NB4 (cell line): ENCODE measurements around the gene CDKN2AIPNL.

Experiments used
- MYC ChIP-seq: IDR thresholded peaks from 2 replicates; pipeline ENCODE4 v1.6.1; 2011; ENCODE audit warnings: low read depth, low read length
- POLR2A ChIP-seq: IDR thresholded peaks from 2 replicates; pipeline ENCODE4 v1.6.1; 2011; ENCODE audit warnings: mild to moderate bottlenecking; ENCODE audit not compliant: insufficient read length; ENCODE audit errors: extremely low read depth
- TF ChIP-seq, protein P1 (sequence below): IDR thresholded peaks from one replicate; pipeline ENCODE4 v1.5.1; 2012; ENCODE audit warnings: low read depth, low read length
- TF ChIP-seq, protein P2 (sequence below): IDR thresholded peaks from 2 replicates; pipeline ENCODE4 v1.6.1; 2011; ENCODE audit warnings: low read depth, low read length

DNA sequence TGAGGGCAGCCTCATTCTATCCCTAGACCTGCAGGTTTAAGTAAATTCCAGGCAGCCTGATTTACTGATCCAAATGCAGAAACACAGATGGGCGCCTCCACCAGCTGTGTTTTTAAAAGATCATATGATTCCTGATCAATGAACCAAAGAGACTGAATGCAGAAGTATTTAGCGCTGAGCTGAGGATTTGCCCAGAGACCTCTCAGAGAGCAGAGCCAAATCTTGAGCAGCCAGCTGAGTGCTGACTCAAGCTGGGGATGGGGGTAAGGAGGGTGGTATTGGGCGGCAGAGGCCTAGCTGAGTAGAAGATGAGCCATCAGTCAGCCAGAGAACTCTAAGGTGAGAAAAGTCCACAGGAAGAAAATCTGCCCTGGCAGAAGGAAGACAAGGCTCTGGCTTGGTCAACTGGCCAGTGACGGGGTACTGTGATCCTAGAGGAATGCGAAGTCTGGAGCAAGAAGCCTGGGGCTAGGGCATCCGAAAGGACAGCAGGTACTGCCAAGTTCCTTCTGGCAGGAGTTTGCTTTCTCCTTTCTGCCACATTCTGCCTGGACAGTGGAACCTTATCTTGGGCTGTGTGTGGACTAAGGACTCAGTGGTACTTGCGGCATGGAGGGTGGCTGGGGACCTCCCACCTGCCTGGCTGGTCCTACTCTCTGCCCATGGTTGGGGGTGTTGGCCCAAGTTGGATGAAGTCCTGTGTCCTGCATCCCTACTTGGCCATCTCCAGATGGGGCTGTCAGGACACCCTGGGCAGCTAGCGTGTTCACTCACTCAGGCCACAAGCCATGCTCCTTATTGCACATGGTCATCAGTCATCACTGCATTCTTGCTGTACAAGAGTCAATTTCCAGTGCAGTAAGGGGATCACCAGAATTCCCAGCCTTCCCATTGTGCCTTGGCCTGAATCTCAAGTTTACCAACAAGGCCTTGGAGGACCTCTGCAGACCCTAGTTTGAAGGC, 34.5 kb upstream of the CDKN2AIPNL start:
- TF ChIP-seq, protein P1, sequence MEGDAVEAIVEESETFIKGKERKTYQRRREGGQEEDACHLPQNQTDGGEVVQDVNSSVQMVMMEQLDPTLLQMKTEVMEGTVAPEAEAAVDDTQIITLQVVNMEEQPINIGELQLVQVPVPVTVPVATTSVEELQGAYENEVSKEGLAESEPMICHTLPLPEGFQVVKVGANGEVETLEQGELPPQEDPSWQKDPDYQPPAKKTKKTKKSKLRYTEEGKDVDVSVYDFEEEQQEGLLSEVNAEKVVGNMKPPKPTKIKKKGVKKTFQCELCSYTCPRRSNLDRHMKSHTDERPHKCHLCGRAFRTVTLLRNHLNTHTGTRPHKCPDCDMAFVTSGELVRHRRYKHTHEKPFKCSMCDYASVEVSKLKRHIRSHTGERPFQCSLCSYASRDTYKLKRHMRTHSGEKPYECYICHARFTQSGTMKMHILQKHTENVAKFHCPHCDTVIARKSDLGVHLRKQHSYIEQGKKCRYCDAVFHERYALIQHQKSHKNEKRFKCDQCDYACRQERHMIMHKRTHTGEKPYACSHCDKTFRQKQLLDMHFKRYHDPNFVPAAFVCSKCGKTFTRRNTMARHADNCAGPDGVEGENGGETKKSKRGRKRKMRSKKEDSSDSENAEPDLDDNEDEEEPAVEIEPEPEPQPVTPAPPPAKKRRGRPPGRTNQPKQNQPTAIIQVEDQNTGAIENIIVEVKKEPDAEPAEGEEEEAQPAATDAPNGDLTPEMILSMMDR = no peak
- TF ChIP-seq MYC = no peak
- no peak for TF ChIP-seq POLR2A
- TF ChIP-seq, protein P2, sequence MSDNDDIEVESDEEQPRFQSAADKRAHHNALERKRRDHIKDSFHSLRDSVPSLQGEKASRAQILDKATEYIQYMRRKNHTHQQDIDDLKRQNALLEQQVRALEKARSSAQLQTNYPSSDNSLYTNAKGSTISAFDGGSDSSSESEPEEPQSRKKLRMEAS = no peak
